HEK293T (cell line): ENCODE measurements around the gene NOSTRIN.

ENCODE experiments used
- CTCF ChIA-PET: fragments of 350-600 bp; formaldehyde crosslinking; extraction: SDS; loops from one replicate; lab custom pipeline; 2021; ENCODE audit warnings: antibody characterized with exemption, inconsistent platforms; lab: Yijun Ruan, JAX
- POLR2A ChIA-PET: fragments of 350-600 bp; formaldehyde crosslinking; extraction: SDS; loops from one replicate; lab custom pipeline; 2020; ENCODE audit warnings: antibody characterized with exemption, inconsistent platforms; lab: Yijun Ruan, JAX
- DNase-seq: peaks from one replicate; pipeline ENCODE4 v3.0.0; 2012; ENCODE audit warnings: mixed read lengths; ENCODE audit errors: extremely low spot score
- ARNT ChIP-seq: fragments of 450-650 bp; IDR thresholded peaks from 2 replicates; pipeline ENCODE4 v1.6.1; 2017; ENCODE audit warnings: mild to moderate bottlenecking
- BHLHE40 ChIP-seq: fragments of 450-650 bp; IDR thresholded peaks from 2 replicates; pipeline ENCODE4 v1.6.1; 2016; ENCODE audit warnings: mild to moderate bottlenecking, moderate library complexity, borderline replicate concordance
- CTBP1 ChIP-seq: fragments of 450-650 bp; IDR thresholded peaks from 2 replicates; pipeline ENCODE4 v1.6.1; 2016; ENCODE audit warnings: borderline replicate concordance
- ELF4 ChIP-seq: fragments of 450-650 bp; IDR thresholded peaks from 2 replicates; pipeline ENCODE4 v1.6.1; 2017; ENCODE audit warnings: antibody characterized with exemption
- FOXA1 ChIP-seq: fragments of 450-650 bp; IDR thresholded peaks from 2 replicates; pipeline ENCODE4 v1.6.1; 2016; ENCODE audit warnings: mild to moderate bottlenecking
- FOXK2 ChIP-seq: fragments of 450-650 bp; IDR thresholded peaks from 2 replicates; pipeline ENCODE4 v1.6.1; 2016; ENCODE audit warnings: mild to moderate bottlenecking
- FOXM1 ChIP-seq: fragments of 450-650 bp; IDR thresholded peaks from 2 replicates; pipeline ENCODE4 v1.6.1; 2017; ENCODE audit warnings: mild to moderate bottlenecking, borderline replicate concordance
- HDGF ChIP-seq: fragments of 450-650 bp; IDR thresholded peaks from 2 replicates; pipeline ENCODE4 v1.6.1; 2017; ENCODE audit warnings: antibody characterized with exemption, borderline replicate concordance
- L3MBTL2 ChIP-seq: fragments of 450-650 bp; conservative IDR thresholded peaks from 2 replicates; pipeline ENCODE4 v1.6.1; 2016; ENCODE audit warnings: mild to moderate bottlenecking
- LEF1 ChIP-seq: fragments of 450-650 bp; IDR thresholded peaks from 2 replicates; pipeline ENCODE4 v1.6.1; 2017; ENCODE audit warnings: mild to moderate bottlenecking, borderline replicate concordance
- NFRKB ChIP-seq: fragments of 450-650 bp; IDR thresholded peaks from 2 replicates; pipeline ENCODE4 v1.6.1; 2016; ENCODE audit warnings: mild to moderate bottlenecking, moderate library complexity
- SP1 ChIP-seq: fragments of 450-650 bp; IDR thresholded peaks from 2 replicates; pipeline ENCODE4 v1.6.1; 2017
- SUZ12 ChIP-seq: fragments of 450-650 bp; IDR thresholded peaks from 2 replicates; pipeline ENCODE4 v1.6.1; 2016; ENCODE audit warnings: mild to moderate bottlenecking
- TARDBP ChIP-seq: fragments of 450-650 bp; IDR thresholded peaks from 2 replicates; pipeline ENCODE4 v1.6.1; 2016
- ZNF384 ChIP-seq: fragments of 450-650 bp; IDR thresholded peaks from 2 replicates; pipeline ENCODE4 v1.6.1; 2016
- TF ChIP-seq, protein P1 (sequence below): fragments of 450-650 bp; IDR thresholded peaks from 2 replicates; pipeline ENCODE4 v1.6.1; 2016

NOSTRIN gene

DNA sequence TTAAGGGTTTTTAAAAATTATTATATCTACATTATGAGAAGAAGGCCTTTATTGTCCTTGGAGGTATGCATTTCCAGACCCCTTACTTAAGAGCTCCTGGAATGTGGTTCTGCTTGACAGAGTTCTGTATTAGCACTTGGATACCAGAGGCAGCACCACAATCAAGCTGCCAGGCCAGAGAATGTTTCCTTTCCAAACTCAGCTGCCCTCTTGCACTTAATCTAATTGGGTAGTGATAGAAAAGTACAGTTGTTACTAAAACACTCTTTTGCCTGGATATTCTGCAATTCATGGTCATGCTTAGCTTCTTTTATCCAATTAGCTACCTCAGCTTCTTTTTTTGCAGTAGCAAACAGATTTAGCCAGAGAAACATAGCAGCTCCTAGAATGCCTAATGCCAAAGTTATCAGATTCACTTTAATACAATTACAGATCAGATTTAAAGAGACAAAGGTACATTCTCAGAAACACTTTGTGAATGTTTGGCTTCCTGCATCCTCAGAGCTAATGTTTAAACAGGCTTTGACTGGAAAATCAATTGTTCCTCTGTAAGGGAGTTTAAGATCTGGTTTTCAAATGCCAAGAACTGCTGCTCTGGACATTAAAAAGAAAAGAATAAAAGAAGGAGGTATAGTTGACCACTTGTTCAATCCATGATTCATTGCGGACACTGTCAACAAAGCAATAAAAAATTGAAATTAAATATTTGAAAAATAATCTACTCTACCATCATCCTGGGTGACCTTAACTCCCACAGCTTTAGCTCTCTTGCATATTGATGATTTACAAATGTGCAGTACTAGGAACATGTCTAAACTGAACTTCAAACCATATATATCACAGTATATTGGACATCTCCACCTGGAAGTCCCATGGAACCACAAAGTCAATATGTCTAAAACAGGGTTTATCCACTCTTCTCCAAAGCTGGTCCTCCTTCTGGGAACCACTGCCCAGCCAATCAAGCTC, 12.8 kb downstream of the NOSTRIN start:
- TF ChIP-seq ZNF384 = no peak
- TF ChIP-seq NFRKB = no peak
- TF ChIP-seq L3MBTL2 = no peak
- no peak for TF ChIP-seq FOXA1
- no peak for TF ChIP-seq SP1
- no peak for TF ChIP-seq LEF1
- TF ChIP-seq FOXM1 = no peak
- TF ChIP-seq, protein P1, sequence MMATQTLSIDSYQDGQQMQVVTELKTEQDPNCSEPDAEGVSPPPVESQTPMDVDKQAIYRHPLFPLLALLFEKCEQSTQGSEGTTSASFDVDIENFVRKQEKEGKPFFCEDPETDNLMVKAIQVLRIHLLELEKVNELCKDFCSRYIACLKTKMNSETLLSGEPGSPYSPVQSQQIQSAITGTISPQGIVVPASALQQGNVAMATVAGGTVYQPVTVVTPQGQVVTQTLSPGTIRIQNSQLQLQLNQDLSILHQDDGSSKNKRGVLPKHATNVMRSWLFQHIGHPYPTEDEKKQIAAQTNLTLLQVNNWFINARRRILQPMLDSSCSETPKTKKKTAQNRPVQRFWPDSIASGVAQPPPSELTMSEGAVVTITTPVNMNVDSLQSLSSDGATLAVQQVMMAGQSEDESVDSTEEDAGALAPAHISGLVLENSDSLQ = no peak
- TF ChIP-seq BHLHE40 = no peak
- TF ChIP-seq ELF4 = no peak
- TF ChIP-seq ARNT = no peak
- TF ChIP-seq CTBP1 = no peak
- no peak for TF ChIP-seq FOXK2
- no peak for TF ChIP-seq TARDBP
- TF ChIP-seq HDGF = no peak
- DNase-seq = no peak
- ChIA-PET CTCF (interaction anchor here (0.6 kb wide), 1 partner anchor 104 kb away, joined by 3 read pairs; no protein-coding TSS in a partner anchor), POLR2A (no interaction called here)

DNA sequence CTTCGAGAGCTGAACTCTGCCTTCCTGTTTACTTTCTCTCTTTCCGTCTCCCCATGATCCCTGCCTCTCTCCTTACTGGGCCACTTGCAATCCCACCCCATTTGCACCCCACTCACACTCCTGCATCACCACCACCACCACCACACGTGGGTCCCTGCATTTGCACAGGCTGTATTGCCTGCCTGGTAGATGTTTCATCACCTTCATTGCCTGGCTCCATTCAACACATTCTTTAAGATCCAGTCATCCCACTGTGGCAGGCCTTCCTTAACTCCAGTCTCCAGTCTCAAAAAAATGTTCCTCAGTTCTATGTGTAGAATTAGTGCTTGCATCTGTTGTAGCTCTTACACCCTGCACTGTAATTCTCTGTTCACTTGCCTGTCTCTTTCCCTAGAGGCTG, 13.9 kb downstream of the NOSTRIN start:
- ChIA-PET CTCF (interaction anchor here (0.6 kb wide), 1 partner anchor 103 kb away, joined by 3 read pairs; no protein-coding TSS in a partner anchor), POLR2A (no interaction called here)
- no peak for DNase-seq
- no peak for TF ChIP-seq LEF1

DNA sequence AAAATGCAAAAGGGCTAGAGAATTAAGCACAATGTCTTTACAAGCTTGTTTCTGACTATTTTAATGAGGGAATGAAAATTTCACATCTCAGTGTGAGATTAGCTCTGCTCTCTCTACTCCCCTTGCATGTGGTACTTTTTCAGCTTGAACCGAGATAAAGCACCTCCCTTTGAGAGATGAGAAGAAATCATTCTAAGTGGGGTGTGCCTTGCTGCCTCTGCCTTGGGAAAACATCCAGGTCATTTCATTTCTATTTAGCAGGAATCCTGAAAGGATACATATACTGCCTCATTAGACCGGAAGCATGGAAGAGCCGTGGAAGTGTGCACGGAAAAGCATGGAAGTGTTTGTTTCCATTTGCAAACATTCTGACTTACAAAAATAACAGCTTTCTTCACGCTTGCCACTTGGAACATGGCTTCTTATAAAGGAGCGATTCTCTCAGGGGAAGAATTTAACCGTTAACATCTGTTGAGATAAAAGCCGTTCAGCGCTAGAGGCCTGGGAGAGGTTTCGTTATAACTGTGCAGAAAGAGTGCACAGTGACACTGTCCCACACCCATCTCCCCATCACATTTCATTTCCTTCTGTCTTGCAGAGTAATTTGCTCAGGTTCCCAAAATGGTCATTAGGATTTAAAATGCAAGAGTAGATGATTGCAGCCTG, 16.7 kb downstream of the NOSTRIN start:
- no peak for DNase-seq
- POLR2A ChIA-PET = no interaction called here
- CTCF ChIA-PET = no interaction called here
- TF ChIP-seq ARNT = no peak
- no peak for TF ChIP-seq SUZ12
- TF ChIP-seq, protein P1 = no peak
- no peak for TF ChIP-seq FOXK2
- no peak for TF ChIP-seq HDGF
- TF ChIP-seq LEF1 = no peak

DNA sequence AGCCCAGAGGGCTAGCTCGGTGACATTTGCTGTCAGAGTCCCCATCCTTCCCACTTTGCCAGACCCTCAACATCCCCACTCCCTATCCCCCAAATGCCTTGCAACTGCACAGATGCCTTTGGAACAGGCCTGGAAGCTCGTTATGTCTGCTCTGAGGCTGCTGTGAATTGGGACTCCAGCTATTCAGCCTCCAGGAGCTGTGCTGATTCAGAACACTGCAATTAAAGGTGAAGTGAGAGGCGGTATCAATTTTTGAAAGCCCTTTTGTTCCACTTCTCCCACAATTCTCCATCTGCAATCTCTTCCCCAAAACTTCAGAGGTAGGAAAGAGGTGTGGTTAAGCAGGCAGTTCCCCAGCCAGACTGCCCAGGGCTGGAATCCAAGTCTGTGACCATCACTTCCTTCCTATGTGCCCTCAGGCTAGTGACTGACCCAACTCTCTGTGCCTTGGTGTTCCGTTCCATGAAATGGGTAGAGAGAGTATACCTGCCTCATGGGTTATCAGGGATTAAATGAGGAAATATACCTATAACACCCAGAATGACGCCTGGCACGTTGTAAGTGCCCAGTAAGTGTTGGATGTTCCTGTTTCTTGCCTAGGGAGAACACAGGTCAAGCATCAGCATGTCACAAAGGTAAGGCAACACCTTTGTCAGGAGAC, 17.5 kb downstream of the NOSTRIN start:
- TF ChIP-seq FOXA1 (no peak), SUZ12 (no peak)
- DNase-seq = no peak
- ChIA-PET POLR2A (no interaction called here), CTCF (no interaction called here)

DNA sequence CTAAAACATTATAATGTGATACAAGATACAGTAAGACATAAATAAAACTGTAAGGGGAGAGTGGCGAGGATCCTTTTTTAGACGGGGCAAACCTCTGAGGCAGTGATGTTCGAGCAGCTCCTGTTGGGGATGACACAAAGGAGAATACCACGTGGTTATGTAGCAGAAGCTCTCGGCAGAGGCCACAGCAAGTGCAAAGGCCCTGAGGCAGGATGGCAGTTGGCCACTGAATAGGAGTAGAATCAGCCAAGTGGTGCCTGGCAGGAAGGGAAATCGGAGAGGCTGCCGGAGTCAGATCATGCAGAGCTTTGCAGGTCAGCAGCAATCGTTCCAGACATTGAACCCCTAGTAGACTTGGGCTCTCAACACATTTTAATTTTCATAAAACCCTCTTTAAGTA, 19.1 kb downstream of the NOSTRIN start:
- no peak for TF ChIP-seq CTBP1
- TF ChIP-seq L3MBTL2 = no peak
- no peak for DNase-seq
- POLR2A ChIA-PET = no interaction called here
- CTCF ChIA-PET = interaction anchor here (0.8 kb wide), 1 partner anchor 14 kb away, joined by 3 read pairs; no protein-coding TSS in a partner anchor

DNA sequence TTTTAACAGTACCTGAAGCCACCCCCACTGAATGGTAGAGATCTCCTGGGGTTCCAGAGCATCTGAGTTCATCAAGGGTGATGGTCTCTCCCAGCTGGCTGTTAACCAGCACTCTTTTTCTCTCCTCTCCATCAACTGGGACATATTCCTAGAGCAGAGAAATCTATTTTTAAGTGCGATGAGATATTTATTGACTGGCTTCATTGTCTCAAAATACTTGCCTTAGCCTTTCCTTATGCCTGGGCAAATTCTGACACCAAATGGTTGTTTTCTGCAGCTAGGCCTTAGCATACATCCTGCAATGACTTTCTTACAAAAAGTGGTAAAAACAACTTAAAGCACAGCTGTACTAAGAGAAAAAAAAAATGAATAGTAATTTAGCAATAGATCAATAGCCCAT, 19.6 kb downstream of the NOSTRIN start:
- DNase-seq = no peak
- CTCF ChIA-PET = no interaction called here
- POLR2A ChIA-PET = no interaction called here
- TF ChIP-seq SUZ12 (no peak), SP1 (no peak), ARNT (no peak), BHLHE40 (no peak), L3MBTL2 (no peak), TARDBP (no peak), LEF1 (no peak), ELF4 (no peak), NFRKB (no peak), FOXK2 (no peak), ZNF384 (no peak), FOXM1 (no peak), HDGF (no peak), FOXA1 (no peak), CTBP1 (no peak)
- TF ChIP-seq, protein P1 = no peak

DNA sequence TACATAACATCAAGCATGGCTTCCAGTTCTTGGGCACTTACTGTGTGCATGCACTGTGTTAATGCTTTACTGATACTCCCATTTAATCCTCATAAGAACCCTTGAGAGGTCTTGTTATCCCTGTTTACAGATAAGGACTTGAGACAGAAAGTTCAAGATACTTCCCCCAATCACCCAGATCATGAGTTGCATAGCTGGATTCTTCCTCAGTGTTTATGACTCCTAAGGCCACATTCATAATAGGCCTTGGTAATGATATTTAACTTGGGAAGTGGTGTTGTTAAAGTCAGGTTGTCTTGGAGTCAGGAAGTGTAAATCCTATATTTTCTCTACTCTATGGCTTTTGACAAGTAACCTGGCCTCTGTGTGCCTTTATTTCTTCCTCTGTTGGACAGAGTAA, 22.7 kb downstream of the NOSTRIN start:
- ChIA-PET POLR2A (no interaction called here), CTCF (interaction anchor here (0.9 kb wide), 1 partner anchor 10 kb away, joined by 3 read pairs; no protein-coding TSS in a partner anchor)
- no peak for DNase-seq
- TF ChIP-seq TARDBP = no peak
- no peak for TF ChIP-seq HDGF
- no peak for TF ChIP-seq ELF4
- no peak for TF ChIP-seq LEF1
- no peak for TF ChIP-seq SUZ12
- TF ChIP-seq NFRKB = no peak
- TF ChIP-seq FOXA1 = no peak
- no peak for TF ChIP-seq SP1
